ENCODE results near the gene AVP. TPM values are rescaled to one million over a fixed set of nuclear protein-coding genes. Genes with fewer than 3 reads are reported as not detected.

The AVP gene
- total and polyA plus RNA-seq, 2 of the 13 experiments (the other 11 are each of a cell fraction or from before 2014, with no cell fraction given): 0.12 TPM; not detected in 1

GRCh38 chr20:3106658-3107463 is 22.3 kb upstream of the AVP start (continued):
- TF ChIP-seq GLMP (CRISPR knock-in tag; IDR thresholded peaks at IDR 0.05; ENCODE audit: borderline replicate concordance) (no peak), ADNP (CRISPR knock-in tag; IDR thresholded peaks at IDR 0.05) (peak; percentile 46; the same call in 1 of the 2 replicates), IRF9 (CRISPR knock-in tag; IDR thresholded peaks at IDR 0.05; ENCODE audit: borderline replicate concordance) (no peak), ZNF720 (CRISPR knock-in tag; IDR thresholded peaks at IDR 0.05) (0 out of 2 replicates have a peak, but pooled peaks have one; percentile 46), ONECUT2 (CRISPR knock-in tag; IDR thresholded peaks at IDR 0.05) (no peak), ZNF225 (CRISPR knock-in tag; IDR thresholded peaks at IDR 0.05) (peak; percentile 24; the same call in 1 of the 2 replicates), ZNF318 (CRISPR knock-in tag; IDR thresholded peaks at IDR 0.05) (no peak), ZNF839 (CRISPR knock-in tag; IDR thresholded peaks at IDR 0.05; ENCODE audit: borderline replicate concordance) (0 out of 2 replicates have a peak, but pooled peaks have one; percentile 71), PTBP1 (IDR thresholded peaks at IDR 0.05; ENCODE audit: low read depth, low read length, poor library complexity, severe bottlenecking) (peak; percentile 36), MAFK (conservative IDR thresholded peaks at IDR 0.05 in 1 of 2, IDR thresholded peaks at IDR 0.05 in 1 of 2; ENCODE audit: low read length in 2 of 2) (no peak), ZNF547 (CRISPR knock-in tag; IDR thresholded peaks at IDR 0.05) (0 out of 2 replicates have a peak, but pooled peaks have one; percentile 5), PHF5A (CRISPR knock-in tag; IDR thresholded peaks at IDR 0.05; ENCODE audit: low read depth, unreplicated experiment) (no peak), ZNF24 (IDR thresholded peaks at IDR 0.05) (no peak), HOXA7 (CRISPR knock-in tag; IDR thresholded peaks at IDR 0.05) (no peak), ZSCAN25 (CRISPR knock-in tag; IDR thresholded peaks at IDR 0.05) (no peak)

All from HepG2 (cell line).